HG03469 (cell line): ENCODE measurements around the gene CNPPD1.

ENCODE experiments used
- ATAC-seq: cut with Tn5 transposase; IDR thresholded peaks from one replicate; pipeline ENCODE4 v1.9.1; 2021; ENCODE audit warnings: mild to moderate bottlenecking, moderate library complexity, moderate number of reproducible peaks; ENCODE audit not compliant: unreplicated experiment

The CNPPD1 gene

DNA sequence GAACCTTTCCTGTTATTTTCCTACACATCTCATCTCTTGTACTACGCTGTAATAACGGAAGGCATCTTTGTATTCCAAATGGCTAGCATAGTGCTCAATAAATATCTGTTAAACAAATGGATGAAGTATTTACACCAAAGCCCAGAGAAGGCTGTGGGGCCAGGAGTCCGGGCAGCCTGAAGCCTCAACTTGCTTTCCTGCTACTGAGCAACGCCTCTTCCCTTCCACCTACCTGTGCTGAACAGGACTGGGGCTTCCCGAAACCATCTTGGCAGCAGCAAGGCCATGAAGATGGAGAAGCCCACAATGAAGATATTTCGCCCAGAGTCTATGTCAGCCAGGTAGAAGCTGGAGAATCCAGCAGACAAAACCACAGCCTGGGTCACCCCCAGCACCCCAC, 13.6 kb downstream of the CNPPD1 start:
- no peak for ATAC-seq

DNA sequence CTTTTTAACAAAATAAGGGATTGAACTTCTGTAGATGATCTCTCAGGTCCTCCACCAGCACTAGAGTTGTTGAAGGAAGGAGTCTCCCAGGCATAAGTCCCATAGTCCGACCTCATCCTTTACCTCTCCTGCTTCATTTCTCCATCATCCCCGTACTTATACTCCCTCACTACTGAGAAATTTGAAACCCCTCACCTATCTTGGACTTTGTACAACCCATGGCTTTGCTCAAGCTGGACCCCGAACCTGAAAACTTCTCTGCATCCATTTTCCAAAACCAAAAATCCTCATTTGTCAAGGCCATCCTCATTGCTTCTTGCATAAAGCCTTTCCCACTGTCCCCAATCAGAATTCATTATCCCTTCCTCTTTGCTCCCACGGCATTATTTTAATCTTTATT, 15.6 kb downstream of the CNPPD1 start:
- no peak for ATAC-seq

DNA sequence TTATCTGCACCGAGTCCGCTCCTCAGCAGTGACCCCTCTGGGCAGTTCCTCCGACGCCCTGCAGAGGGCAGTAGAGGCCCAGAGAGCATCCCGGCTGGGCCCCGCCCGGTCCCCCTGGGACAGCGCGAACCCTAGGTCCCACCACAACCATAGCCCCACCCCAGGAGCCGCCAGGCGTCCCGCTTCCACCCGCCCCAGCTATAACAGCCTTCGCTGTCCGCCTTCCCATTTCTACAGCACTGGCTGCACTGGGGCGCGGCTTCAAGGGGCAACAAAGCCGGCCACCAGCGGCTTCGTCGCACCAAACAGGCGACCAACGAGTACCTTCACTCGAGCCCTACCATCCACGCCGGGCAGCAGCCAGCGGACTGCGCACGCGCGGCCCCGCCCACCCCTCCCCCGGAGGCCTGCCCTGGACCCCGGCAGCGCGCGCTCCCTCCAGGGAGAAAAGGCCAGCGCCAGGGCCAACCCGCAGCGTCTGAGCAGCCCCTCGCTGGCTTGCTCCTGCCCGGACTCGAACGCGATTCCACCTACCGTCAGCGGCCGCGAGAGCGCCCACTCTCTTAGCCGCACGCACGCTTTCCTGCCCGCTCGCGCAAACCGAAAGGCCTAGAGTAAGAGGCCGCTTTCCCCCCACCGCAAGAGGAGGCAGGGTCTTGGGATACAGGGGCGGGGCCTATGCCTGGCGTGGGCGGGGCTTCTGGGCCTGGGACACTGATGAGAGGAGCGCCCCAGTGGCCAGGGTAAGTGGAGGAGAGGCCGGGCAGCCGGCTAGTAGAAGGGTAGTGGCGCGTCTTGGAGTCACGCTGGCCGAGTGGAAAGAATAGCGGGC, 16.3 kb downstream of the CNPPD1 start, which contains the start of gene NHEJ1:
Gene NHEJ1 (minus strand): TSS at position 630 of the 832 bp plus-strand sequence. CDS start 2,453 bp downstream, outside the sequence.
- ATAC-seq = peak; percentile 79

DNA sequence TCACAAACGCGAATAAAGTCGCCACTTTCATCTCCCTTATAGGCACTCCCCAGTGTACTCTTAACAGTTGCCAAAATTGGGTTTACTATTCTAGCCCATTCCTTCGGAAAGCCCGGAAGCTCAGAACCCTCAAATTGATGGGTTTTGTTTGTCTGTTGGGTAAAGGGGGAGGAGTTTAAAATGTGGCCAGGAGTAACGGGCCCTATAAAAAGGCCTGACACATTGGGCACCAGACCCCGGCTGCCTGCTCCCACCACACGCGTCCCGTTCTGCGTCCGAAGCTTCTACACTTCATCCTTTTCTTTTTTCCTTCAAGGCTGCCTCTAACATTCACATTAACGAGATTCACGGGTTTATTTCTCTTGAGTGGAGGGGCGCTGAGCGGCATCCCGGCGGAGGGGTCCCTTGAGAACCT, 16.9 kb downstream of the CNPPD1 start:
- no peak for ATAC-seq

DNA sequence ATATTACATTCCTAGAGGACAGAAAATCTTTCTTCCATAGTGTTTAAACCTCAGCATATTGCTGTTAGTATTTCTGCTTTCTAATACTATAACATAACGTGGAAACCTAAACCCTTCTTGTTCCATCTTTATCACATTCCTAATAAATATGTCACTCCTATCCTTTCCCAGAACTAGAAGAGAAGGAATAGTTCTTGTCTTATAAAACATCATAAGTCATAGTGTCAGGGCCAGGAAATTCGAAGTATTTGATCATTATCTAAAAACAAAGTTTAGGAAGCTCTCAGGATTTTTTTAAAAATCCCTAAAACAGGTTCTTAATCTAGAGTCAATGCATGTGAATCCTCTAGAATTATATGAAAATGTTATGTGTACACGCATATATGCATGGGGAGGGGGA, 18.1 kb downstream of the CNPPD1 start:
- ATAC-seq = no peak

DNA sequence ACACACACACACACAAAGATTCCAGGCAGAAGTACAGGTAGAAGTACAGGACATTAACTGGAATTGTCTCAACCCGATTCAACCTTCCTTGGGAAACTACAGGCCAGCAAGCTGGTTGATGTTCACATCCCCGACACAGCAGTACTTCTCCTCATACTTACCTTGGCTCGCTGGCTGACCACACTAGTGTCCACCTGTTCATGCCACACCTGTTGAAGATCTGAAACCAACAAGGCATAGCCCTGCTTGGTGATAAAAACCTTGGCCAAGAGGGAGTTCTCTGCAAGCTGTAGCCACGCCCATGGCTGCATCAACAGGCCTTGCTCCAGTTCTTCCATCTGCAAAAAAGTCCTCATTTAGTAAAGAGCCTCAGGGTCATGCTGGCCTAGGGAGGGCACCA, 18.7 kb downstream of the CNPPD1 start:
- no peak for ATAC-seq

DNA sequence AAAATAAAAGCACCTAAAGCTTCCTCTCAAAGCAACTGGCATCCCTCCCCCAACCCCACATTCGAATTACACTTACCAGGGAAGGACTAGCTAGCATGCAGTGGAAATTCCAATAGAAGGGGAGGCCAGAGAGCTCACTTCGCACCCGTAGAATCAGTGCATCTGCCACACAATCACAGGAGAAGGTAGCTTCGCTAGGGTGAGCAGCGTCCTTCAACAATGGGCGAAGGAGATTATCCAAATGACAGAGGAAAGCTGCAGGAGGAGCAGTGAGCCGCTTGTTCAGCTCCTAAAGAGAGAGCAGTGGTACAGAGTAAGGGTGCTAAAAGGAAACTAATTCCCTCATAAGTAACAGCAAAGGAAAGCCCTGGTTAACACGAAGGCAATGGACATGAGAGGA, 19.3 kb downstream of the CNPPD1 start:
- no peak for ATAC-seq

DNA sequence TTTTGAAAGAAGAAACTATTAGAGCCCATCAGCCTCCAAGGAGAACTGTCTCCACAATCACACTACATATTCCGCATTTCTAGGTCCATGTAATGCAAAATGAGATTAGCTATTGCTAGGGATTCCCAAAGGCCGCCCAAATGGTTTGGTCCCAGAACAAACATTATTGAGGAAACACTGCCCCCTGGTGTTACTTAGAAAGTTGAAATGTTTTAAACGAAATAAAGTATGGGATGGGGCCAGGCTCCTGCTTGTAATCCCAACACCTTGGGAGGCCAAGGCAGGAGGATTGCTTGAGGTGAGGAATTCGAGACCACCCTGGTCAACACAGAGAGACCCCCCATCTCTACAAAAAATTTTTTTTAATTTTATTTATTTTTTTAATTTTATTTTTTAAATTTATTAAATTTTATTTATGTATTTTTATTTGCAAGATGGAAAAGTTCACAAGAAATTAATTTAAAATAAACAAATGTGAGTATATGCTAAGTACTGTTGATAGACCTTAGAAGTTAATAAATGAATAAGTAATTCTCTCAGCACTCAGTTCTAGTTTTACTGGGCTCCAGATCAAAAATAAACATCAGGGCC, 21.6 kb downstream of the CNPPD1 start:
- ATAC-seq = no peak

DNA sequence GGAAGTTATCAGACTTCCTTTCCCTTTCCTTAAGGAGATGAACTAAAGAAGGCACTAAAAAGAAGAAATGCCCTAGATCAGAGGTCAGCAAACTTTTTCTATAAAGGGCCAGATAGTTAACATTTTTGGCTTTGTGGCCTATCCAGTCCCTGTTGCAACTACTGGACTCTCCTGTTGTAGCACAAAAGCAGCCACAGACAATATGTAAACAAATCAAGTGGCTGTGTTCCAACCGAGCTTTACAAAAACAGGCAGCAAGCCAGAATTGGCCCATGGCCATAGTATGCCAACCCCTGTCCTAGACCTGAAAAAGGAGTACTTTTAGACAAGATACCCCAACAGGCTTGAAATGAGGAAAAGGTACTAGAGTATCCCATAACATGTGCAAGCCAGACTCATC, 27.1 kb downstream of the CNPPD1 start:
- ATAC-seq = no peak

DNA sequence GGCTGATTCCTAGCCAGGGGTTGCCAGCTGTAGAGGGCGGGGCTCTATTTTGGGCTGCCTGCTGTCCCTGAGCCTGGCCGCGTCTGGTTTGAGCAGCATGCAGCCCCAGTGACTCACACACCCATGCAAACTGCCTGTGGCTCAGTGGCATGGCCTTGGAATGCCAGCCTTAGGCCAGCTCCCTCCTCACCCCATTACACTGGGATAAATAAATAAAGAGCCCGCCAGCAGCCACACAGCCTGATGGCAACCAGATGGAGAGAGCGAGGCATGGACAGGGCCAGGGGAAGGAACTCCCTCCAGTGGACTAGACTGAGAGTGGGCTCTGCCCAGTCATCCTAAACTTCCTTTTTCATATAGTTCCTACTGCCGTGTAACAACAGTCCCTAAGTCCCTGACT, 34.4 kb downstream of the CNPPD1 start:
- ATAC-seq = no peak

DNA sequence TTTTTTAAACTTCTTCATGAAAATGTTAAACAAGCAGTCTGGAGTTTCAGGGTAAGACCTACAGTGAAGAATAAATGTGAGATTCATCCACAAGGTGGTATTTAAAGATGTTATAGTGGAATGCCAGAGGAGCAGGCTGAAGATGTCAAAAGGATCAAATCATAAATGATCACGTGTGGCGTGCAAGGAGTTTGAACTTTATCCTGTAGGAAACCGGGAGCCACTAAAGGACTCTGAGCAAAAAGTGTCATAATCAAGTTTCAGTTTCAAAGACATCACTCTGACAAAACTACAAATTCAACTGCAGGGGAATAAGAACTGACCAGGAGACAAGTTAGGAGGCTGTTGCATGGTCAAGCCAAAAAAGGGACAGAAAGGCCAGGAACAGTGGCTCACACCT, 36.0 kb downstream of the CNPPD1 start:
- no peak for ATAC-seq

DNA sequence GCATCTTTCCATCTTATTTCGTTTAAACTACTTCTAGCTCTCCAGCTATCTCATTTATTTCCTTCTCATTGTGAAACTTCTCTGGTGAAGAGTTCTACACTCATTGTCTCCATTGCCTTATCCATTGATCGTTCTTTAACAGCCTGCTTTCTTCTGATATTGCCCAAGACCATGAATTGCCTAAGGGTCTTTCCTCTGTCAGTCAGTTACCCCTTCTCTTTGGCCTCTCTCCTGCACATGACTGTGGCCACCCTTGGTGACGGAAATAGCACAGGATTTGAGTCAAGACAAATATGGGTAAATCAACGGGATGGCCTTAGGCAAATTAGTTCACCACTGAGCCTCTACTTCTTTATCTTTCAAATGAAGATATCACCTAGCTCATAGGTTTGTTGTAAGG, 42.7 kb downstream of the CNPPD1 start:
- no peak for ATAC-seq

DNA sequence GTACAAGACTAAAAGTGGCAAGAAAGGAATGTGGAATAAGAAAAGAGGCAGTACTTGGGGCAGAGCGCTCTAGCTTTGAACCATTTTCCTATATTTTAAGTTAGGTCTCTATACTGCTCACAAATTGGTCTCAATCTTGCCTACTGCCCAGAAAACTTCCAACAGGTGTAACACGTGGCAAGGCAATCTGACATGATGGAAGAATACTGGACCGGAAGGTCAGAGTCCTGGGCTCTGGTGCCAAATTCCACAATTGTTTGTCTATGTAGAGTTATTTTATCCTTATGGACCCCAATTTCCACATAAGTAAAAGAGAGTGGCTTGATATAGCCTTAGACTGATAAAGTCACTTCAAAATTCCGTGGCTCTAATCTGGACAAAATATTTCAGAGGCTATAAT, 45.0 kb downstream of the CNPPD1 start:
- no peak for ATAC-seq

DNA sequence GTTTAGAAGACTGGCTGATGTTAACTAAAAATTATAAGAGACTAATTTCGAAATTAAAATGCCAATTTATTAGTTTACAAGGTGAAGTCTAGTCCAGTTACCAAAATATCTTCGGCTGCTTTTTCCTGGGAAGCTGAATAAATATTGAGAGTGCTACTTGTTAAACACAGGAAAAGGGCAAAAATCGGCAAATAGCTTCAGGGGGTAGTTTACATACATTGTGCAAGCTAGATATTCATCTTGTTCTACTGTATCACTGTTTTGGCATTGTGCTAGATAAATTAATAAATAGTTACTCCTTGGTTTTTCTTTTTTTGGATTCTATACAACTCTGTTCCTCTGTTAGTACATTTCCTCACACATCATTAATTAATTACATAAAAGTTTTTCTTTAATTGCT, 45.4 kb downstream of the CNPPD1 start:
- ATAC-seq = no peak

DNA sequence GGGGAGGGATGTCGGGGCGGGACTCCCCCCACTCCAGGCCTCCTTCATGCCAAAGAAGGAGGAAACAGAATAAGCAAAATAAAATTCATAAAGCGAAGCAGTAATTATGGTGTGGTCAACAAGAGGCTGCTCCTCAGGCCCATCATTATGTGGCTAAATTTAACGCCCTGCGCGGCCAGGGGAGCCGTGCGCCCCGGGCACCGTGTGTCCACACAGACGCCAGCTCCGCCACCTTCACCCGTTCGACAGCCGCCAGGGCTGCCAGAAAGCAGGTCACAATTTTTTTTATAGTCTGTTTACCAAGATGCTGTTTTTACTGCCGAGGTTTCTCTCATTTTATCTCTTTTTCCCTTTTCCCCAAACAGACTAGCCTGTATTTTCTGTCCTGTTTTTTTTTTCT, 47.1 kb downstream of the CNPPD1 start:
- ATAC-seq = no peak

DNA sequence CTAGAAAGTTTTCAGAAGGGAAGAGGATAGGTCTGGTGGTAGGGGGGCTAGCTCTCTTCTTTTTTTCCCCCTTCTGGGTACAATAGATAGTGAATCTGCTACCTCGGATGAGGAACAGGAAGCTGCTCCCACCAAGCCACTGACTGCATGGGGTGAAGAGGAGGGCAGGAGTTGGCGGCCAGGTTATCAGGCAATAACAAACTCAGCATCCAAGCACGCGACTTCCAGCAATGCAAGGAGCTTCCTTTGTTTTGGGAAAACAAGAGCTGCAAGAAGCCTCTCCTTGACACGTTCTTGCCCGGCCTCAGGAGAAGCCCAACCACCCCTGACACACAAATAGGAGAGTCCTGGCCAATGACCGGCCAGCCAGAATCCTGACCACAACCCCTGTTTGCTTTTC, 48.3 kb downstream of the CNPPD1 start:
- no peak for ATAC-seq

DNA sequence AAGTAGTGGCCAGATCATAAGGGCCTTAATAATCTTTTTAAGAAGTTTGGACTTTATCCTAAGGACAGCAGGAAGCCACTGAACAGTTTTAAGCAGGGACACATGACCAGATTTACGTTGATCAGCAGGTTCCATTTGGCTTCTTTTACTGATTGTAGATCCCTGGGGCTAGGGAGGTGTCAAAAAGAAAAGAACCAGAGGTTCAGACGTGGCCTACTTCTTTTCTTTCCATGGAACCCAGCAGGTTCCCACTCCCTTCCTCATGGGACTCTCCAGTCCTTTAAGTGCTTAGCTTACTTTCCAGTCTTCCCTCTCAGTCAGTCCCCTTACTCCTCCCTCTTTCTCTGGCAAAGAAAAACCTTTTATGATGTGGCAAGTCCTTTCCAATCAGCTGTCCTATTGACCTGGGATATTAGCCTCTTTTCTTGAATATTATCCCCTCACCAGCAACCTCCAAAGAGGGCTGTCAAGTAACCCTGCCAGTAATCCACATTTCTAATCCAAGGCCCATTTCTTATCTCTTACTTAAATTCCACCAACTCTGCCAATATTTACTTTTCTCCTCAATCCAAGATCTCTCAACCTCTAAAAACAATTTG, 49.6 kb downstream of the CNPPD1 start:
- ATAC-seq = no peak

DNA sequence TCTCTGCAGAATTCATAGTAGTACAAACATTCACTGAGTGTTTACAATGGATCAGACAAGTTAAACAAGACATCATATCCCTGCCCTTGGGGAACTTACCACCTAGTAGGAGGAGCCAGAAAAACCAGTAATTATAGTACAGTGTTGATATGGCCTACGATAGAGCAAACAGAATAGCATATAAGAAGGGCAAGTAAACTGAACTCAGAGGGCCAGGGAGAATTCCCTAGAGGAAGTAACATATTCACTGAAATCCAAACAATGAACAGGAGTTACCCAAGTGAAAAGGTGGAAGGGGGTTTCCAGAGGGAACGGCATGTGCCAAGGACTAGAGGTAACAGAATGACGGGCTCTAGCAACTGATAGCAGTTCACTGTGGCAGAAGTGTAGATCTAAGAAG, 50.2 kb downstream of the CNPPD1 start:
- ATAC-seq = no peak

DNA sequence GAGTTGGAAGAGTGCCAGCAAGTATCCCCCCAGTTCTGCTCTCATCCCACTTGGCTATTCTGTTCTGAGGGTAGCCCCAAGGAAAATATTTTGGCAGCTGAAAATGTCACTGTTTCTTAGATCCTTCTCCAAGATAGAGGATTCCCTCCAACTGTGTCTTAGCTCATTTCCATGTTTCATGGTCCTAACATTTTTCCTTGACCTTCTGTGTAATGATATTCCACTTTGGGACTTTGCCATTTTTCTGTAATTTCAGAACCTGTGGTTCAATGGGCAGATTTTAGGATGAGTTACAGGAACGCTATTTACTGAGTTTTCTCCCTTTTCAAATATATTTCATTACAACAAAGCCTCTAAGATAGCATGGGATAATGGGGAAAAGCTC, 50.8 kb downstream of the CNPPD1 start:
- no peak for ATAC-seq

DNA sequence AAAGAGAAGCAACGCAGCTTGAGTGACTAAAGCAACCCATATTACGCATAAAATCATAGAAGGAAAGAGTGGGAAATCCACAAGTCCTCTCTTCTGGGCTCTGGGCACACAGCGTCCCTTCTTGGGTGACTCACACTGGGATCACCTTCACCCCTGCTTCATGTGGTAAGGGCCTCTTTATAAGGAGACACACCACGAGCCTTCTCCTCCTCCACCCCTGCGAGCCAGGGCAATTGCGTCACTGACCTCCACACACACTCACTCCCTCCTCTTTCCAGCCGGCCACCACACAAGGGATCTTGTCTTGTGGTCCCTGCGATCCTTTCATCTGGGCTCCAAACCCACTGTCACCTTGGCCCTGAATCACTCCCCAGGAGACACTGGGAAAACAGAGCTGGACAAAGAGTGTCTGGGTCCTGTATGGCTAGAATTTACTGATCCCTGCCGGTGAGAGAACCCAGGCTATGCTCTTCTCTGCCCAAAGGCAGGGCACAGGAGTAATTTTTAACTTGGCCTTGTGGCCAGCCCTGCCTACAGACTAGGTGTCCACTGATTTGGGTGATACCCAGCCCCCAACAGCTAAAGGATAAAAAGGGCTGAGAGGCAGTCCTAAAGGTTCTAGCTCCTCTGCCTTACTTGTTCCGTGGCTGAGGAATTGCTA, 51.4 kb downstream of the CNPPD1 start:
- no peak for ATAC-seq

DNA sequence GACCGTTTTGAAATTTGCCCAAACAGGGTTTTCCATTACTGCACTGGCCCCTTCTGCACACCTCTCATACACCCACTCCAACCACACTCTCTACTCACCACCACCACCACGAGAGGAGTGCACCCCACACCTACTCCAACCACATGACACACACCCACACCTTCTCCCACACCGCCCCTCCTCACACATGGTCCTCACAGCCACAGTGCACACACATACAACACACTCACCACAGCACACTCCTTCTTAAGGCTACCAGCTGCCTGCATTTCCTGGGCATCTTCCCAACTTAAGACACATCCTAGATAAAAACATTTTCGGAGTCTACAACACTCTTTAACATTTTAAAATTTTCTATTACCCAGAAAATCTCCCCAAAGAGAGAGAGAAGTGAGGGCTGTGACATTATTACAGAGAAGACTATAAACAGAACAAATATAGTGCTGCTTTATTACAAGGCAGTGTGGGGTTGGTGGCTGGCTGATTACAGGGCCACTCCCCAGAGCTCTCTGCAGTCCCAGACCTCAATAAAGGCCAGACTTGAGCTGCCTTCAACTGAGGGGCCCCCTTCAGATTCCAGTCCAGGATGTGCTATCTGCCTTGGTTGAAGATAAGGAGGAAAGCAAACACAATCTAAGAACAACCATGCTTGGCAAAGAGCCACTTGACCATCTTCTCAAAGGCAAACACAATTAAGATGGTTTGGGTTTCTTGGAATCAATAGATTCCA, 52.2 kb downstream of the CNPPD1 start:
- no peak for ATAC-seq
